ENCODE measurements around the gene SLC39A5. TPM values are rescaled to one million over a fixed set of nuclear protein-coding genes. Genes with fewer than 3 reads are reported as not detected.

SLC39A5 gene
- total and polyA plus RNA-seq, 2 of the 8 experiments (the other 6 are each of a cell fraction or from before 2014, with no cell fraction given), result 0.27 TPM; not detected in 1

- Histone ChIP-seq H2BK15ac (ENCODE audit: low read length) (no peak overlapping the region), H3K23me2 (ENCODE audit: low read depth, low read length) (no peaks in the 10 kb centered on the region), H3K4me1 (replicated peaks in 1 of 4; ENCODE audit: control insufficient read depth in 3 of 4, insufficient read depth in 4 of 4, low read length in 3 of 4) (no peaks in the 10 kb centered on the region), H3K79me2 (ENCODE audit: control insufficient read depth in 1 of 2, insufficient read depth in 2 of 2, low read length in 2 of 2) (no peaks in the 10 kb centered on the region), H3K56ac (replicated peaks; ENCODE audit: insufficient read length, low read depth, low read length) (no peak overlapping the region), H3K23ac (ENCODE audit: insufficient read length) (no peak overlapping the region), H3K79me1 (ENCODE audit: low read depth, low read length) (no peaks in the 10 kb centered on the region), H2BK5ac (ENCODE audit: low read depth, low read length) (no peak overlapping the region), H3K36me3 (ENCODE audit: control insufficient read depth in 2 of 4, insufficient read depth in 4 of 4, low read length in 3 of 4) (peaks cover 14 to 66% (median 51%) of the 10 kb centered on the region in 4 experiments; a peak in 7 of 8 replicates), H2AK5ac (ENCODE audit: low read depth, low read length) (no peak overlapping the region), H3K18ac (ENCODE audit: extremely low read depth, low read length) (no peak overlapping the region), H2BK120ac (replicated peaks; ENCODE audit: low read depth, low read length) (no peak overlapping the region), H2AFZ (ENCODE audit: low read length) (no peak overlapping the region), H3K14ac (ENCODE audit: insufficient read length) (no peak overlapping the region), H4K91ac (replicated peaks; ENCODE audit: insufficient read length, low read length) (no peak overlapping the region), H2BK20ac (ENCODE audit: low read length) (no peak overlapping the region), H4K8ac (ENCODE audit: extremely low read depth, insufficient read depth, low read length) (no peak overlapping the region), H3K4me2 (ENCODE audit: insufficient read depth in 1 of 2, low read depth in 2 of 2, low read length in 2 of 2) (no peak overlapping the region), H3K27me3 (replicated peaks in 1 of 4; ENCODE audit: control insufficient read depth in 3 of 4, extremely low read depth in 1 of 4, insufficient read depth in 3 of 4, low read length in 3 of 4) (no peaks in the 10 kb centered on the region), H3K4me3 (ENCODE audit: extremely low read depth in 1 of 4, insufficient read depth in 2 of 4, low read depth in 3 of 4, low read length in 4 of 4) (no peak overlapping the region), H3K27ac (ENCODE audit: low read depth, low read length) (no peak overlapping the region), H4K5ac (ENCODE audit: insufficient read length, low read depth, low read length) (no peak overlapping the region), H2BK12ac (ENCODE audit: low read depth, low read length) (no peak overlapping the region), H3K9me3 (ENCODE audit: insufficient read depth in 2 of 2, low read depth in 1 of 2, low read length in 1 of 2) (no peaks in the 10 kb centered on the region), H3K9ac (replicated peaks in 1 of 4; ENCODE audit: extremely low read depth in 1 of 4, low read depth in 3 of 4, low read length in 3 of 4) (no peak overlapping the region), H3K4ac (replicated peaks; ENCODE audit: insufficient read length, low read depth, low read length) (no peak overlapping the region), H4K20me1 (replicated peaks in 1 of 2; ENCODE audit: control insufficient read depth in 1 of 2, insufficient read depth in 2 of 2, low read length in 2 of 2) (no peaks in the 10 kb centered on the region)
- DNase-seq (ENCODE audit: low read depth in 1 of 2, low spot score in 2 of 2) (no peak), FAIRE-seq (no peak)
- POLR2A ChIA-PET (ENCODE audit: partially characterized antibody), result interaction anchor here (0.7 to 2.7 kb wide), 4 partner anchors 12 to 28 kb away, joined by 3 to 8 read pairs (median 5); no protein-coding TSS in a partner anchor
- TF ChIP-seq BACH1 (IDR thresholded peaks at IDR 0.05; ENCODE audit: low read length) (no peak), ATF2 (IDR thresholded peaks at IDR 0.05; ENCODE audit: low read length) (no peak), GTF2F1 (IDR thresholded peaks at IDR 0.05; ENCODE audit: borderline replicate concordance, low read depth, low read length) (no peak), ASH2L (IDR thresholded peaks at IDR 0.05; ENCODE audit: low read length) (no peak), CHD1 (IDR thresholded peaks at IDR 0.05; ENCODE audit: low read depth, low read length) (no peak), BRCA1 (IDR thresholded peaks at IDR 0.05; ENCODE audit: low read depth, low read length) (no peak), ATF3 (IDR thresholded peaks at IDR 0.05; ENCODE audit: insufficient read depth, low read depth, low read length) (no peak), SP1 (IDR thresholded peaks at IDR 0.05; ENCODE audit: low read depth, low read length) (no peak), JUN (IDR thresholded peaks at IDR 0.05; ENCODE audit: low read depth, low read length) (no peak), SP2 (IDR thresholded peaks at IDR 0.05; ENCODE audit: low read length) (no peak), SUZ12 (IDR thresholded peaks at IDR 0.05; ENCODE audit: low read length) (no peak), ZNF274 (IDR thresholded peaks at IDR 0.05; ENCODE audit: borderline replicate concordance, extremely low read depth, low read length) (no peak), POLR2AphosphoS5 (IDR thresholded peaks at IDR 0.05; ENCODE audit: low read depth, low read length) (no peak)
- CTCF ChIA-PET (ENCODE audit: partially characterized antibody), result interaction anchor here (0.6 to 0.8 kb wide), 2 partner anchors 14 to 79 kb away, joined by 3 to 5 read pairs; no protein-coding TSS in a partner anchor
- 93% methylated on average over 2 of the region's 2 CpGs; no CpG with 5 or more reads in 1 of the 2 experiments for WGBS, 2 experiments (ENCODE audit: extremely low coverage in 1 of 2, insufficient coverage in 1 of 2, insufficient read length in 1 of 2, insufficient replicate concordance in 2 of 2, low coverage in 1 of 2, low lambda C conversion rate in 2 of 2, missing lambda C conversion rate in 1 of 2)
Measured at GRCh38 chr12:56282579-56282978, 52.7 kb downstream of the SLC39A5 start.
